ENCODE results near the gene ADIPOR2. TPM values are rescaled to one million over a fixed set of nuclear protein-coding genes. Genes with fewer than 3 reads are reported as not detected.

ADIPOR2 gene
- polyA plus RNA-seq, 1 donor = 52.7 TPM

DNA sequence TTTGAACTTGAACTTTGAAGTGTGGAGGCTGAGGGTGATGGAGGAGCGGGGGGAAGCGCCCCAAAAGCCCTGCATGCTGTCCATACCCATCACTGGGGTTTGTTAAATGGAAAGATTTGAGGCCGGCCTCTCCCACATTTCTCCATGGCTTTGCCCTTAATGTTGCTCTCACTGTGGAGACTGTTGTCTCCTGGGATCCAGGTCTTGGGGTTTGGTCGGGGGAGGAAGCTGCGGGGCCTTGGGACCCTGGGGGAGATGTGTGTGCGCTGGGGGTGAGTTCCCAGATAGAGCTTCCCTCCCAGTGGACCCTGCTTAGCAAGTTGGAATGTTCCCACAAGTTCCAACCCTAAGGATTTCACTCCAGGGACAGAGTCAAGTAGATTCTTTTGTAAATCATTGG, 101.5 kb downstream of the ADIPOR2 start:
- peaks cover 7% of the 10 kb centered on the region for H3K4me1 ChIP-seq (ENCODE audit: control insufficient read depth, insufficient read depth, low read length)
- H3K4me3 ChIP-seq (ENCODE audit: low read length) = no peak overlapping the region
- WGBS (ENCODE audit: insufficient coverage, low lambda C conversion rate) = no CpG with 5 or more reads among the region's 6 CpGs

DNA sequence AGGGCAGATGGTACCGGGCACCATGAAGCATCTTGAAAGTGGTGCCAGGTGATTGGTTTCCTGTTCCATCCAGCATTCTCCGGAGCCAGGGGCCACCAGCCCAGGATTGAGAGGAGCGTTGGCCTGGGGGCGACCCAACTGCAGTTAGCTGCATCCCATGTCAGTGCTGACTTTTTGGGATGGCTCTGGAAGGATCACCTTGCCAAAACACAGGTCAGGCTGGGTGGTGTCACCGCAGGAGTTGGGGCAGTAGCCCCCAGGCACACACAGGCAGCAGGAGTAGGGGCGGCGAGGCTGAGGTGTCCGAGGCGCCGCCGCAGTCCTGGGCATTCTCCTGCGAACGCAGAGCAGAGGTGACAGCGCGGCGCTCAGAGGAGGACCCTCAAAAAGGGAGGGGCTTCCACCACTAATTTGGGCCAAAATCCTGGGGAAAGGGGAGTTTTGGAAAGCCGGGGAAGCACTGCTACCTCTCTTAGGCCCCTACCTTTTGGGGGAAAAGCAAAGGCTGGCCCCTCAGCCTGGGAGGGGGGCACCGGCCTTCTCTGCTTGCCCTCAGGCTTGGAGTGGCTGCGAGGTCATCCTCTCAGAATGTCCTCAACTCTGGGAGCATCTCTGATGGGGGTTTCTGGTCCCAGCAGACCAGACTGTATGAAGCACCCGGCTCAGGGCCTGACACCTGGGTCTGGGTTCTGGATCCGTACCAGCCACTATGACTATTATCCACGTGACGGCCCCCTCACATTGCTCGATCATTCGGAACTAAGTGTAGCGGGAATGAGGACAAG, 102.7 kb downstream of the ADIPOR2 start:
- Histone ChIP-seq H3K27ac (ENCODE audit: low read length) (no peak overlapping the region), H3K27me3 (ENCODE audit: control insufficient read depth, insufficient read depth, low read length) (peaks cover 4% of the 10 kb centered on the region), H3K36me3 (ENCODE audit: control insufficient read depth, insufficient read depth, low read length) (no peaks in the 10 kb centered on the region), H3K9me3 (ENCODE audit: control insufficient read depth, low read depth, low read length) (no peaks in the 10 kb centered on the region), H3K4me3 (ENCODE audit: low read length) (no peak overlapping the region), H3K4me1 (ENCODE audit: control insufficient read depth, insufficient read depth, low read length) (peaks cover 7% of the 10 kb centered on the region)
- no peak for DNase-seq
- WGBS (ENCODE audit: insufficient coverage, low lambda C conversion rate) = 100% methylated on average over 3 of the region's 26 CpGs

More for the DNA sequence above, 101.5 kb downstream of the ADIPOR2 start:
- Histone ChIP-seq H3K27me3 (ENCODE audit: control insufficient read depth, insufficient read depth, low read length) (peaks cover 4% of the 10 kb centered on the region), H3K27ac (ENCODE audit: low read length) (no peak overlapping the region), H3K9me3 (ENCODE audit: control insufficient read depth, low read depth, low read length) (no peaks in the 10 kb centered on the region), H3K36me3 (ENCODE audit: control insufficient read depth, insufficient read depth, low read length) (peaks cover 9% of the 10 kb centered on the region)
- DNase-seq = no peak

DNA sequence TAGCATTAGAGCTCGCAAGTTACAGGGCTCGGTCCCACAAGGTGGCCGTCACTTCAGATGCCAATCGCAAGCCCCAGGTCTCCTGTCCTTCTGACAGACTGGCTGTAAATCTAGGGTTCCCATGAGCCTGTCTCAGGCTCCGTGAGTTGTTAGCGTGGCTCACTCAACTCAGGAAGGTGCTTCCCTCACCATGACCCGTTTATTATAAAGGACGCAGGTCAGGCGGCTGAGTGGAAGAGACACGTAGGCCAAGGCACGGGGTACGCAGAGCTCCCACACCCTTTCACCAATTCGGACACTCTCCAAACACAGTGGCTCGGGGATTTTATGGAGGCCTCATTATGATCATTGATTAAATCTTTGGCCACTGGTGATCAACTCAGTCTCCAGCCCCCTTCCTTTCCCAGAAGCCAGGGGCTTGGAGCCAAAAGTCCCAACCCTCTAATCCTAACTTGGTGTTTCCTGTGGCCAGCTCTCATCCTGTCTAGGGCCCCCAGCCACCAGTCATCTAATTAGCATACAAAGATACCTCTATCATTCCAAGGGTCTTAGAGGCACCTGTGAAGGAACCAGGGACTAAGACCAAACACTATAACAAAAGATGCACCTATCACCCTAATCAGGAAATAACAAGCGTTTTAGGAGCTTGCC, 103.7 kb downstream of the ADIPOR2 start:
- H3K36me3 ChIP-seq (ENCODE audit: control insufficient read depth, insufficient read depth, low read length) = no peaks in the 10 kb centered on the region
- DNase-seq = no peak
- H3K4me3 ChIP-seq (ENCODE audit: low read length) = no peak overlapping the region
- peaks cover 4% of the 10 kb centered on the region for H3K27me3 ChIP-seq (ENCODE audit: control insufficient read depth, insufficient read depth, low read length)
- no peaks in the 10 kb centered on the region for H3K9me3 ChIP-seq (ENCODE audit: control insufficient read depth, low read depth, low read length)
- WGBS (ENCODE audit: insufficient coverage, low lambda C conversion rate) = 80% methylated on average over 1 of the region's 15 CpGs
- H3K27ac ChIP-seq (ENCODE audit: low read length) = no peak overlapping the region
- peaks cover 7% of the 10 kb centered on the region for H3K4me1 ChIP-seq (ENCODE audit: control insufficient read depth, insufficient read depth, low read length)

DNA sequence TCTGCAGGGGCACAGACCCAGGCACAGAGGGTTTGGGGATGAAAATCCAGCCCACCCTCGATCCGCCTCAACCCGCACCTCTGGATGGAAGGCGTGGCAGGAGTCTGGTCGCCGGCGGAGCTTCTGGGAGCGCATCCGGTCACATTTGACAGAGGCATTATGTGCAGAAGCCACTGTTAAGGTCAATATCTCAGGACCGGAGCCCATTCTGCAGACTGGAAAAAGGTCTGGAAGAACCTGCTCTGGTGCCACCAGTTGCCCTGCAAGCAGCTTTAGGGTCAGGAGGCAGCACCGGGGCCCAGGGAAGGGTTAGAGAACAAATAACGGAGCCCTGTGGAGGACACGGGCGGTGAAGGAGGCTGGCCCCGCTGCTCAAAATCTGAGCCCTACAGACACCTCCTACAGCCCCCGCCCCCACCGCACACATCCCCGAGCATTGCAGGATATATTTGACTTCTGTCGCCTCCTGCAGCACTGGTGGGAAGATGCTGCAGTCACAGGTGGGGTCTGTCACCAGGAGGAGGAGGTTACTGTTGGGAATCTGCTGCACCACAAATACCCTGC, 104.4 kb downstream of the ADIPOR2 start:
- Histone ChIP-seq H3K4me1 (ENCODE audit: control insufficient read depth, insufficient read depth, low read length) (peaks cover 7% of the 10 kb centered on the region), H3K36me3 (ENCODE audit: control insufficient read depth, insufficient read depth, low read length) (no peaks in the 10 kb centered on the region), H3K27me3 (ENCODE audit: control insufficient read depth, insufficient read depth, low read length) (peaks cover 4% of the 10 kb centered on the region), H3K4me3 (ENCODE audit: low read length) (no peak overlapping the region), H3K27ac (ENCODE audit: low read length) (no peak overlapping the region), H3K9me3 (ENCODE audit: control insufficient read depth, low read depth, low read length) (no peaks in the 10 kb centered on the region)
- DNase-seq = no peak
- WGBS (ENCODE audit: insufficient coverage, low lambda C conversion rate) = no CpG with 5 or more reads among the region's 19 CpGs

DNA sequence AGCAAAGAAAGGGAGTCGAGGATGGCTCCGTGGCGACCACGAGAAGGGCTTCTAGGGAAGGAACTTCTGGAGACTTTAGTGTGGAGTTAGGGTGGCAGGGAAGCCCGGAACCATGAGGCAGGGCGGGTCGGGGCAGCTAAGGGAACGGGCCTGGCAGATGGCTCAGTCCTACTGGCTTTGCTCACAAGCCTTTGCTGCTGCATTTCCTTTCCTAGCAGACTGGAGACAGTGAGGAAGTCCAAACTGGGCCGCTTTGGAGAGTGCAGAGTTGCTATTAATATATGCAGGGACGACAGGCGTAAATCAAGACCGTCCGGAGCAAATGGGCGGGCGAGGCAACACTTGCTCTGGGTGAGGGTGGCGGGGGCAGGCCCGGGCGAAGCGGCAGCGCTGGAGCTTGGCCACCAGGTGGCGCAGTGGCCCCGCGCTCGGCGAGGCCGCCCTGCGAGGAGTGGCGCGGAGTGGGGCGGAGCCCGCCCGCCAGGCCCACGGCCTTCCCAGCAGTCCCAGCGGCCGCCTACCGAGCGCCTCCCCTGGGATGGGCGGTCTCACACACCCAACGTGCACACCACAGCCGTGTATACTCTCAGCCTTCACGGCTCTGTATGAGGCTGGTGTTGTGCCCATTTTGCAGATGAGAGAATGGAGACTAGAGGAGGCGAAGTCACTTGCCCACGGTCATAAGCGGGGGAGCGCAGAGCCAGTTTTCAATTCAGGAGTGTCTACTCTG, 105.1 kb downstream of the ADIPOR2 start:
- Histone ChIP-seq H3K4me1 (ENCODE audit: control insufficient read depth, insufficient read depth, low read length) (peaks cover 7% of the 10 kb centered on the region), H3K4me3 (ENCODE audit: low read length) (peak overlapping the region; percentile 73), H3K36me3 (ENCODE audit: control insufficient read depth, insufficient read depth, low read length) (no peaks in the 10 kb centered on the region), H3K27me3 (ENCODE audit: control insufficient read depth, insufficient read depth, low read length) (peaks cover 4% of the 10 kb centered on the region), H3K9me3 (ENCODE audit: control insufficient read depth, low read depth, low read length) (no peaks in the 10 kb centered on the region), H3K27ac (ENCODE audit: low read length) (peak overlapping the region; percentile 52)
- DNase-seq = peak; percentile 92 to 94
- no CpG with 5 or more reads among the region's 45 CpGs for WGBS (ENCODE audit: insufficient coverage, low lambda C conversion rate)

DNA sequence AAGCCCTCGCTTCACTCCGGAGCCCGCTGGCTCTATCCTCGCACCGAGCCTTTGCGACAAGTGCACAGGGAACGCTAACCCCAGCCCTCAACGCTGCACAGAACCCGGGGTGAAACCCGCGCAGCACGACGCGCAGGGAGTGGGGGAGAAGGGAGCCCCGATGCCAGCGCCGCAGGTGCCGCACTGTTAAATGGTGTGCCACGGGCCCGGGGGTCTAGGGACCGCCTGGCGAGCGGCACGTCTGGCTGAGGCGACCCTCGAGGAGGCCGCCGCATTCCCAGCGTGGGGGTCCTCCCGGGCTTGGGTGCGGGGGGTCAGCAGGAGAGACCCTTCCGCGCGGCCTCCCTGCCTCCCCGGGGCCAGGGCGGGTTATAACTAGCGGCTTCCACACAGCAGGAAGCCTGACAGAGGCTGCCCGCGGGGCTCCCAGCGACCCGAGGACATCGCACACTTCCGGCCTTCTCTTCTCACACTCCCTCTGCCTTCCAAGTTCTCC, 105.7 kb downstream of the ADIPOR2 start:
- Histone ChIP-seq H3K4me1 (ENCODE audit: control insufficient read depth, insufficient read depth, low read length) (peaks cover 7% of the 10 kb centered on the region), H3K9me3 (ENCODE audit: control insufficient read depth, low read depth, low read length) (no peaks in the 10 kb centered on the region), H3K36me3 (ENCODE audit: control insufficient read depth, insufficient read depth, low read length) (no peaks in the 10 kb centered on the region), H3K27ac (ENCODE audit: low read length) (peak overlapping the region; percentile 52), H3K27me3 (ENCODE audit: control insufficient read depth, insufficient read depth, low read length) (peaks cover 4% of the 10 kb centered on the region), H3K4me3 (ENCODE audit: low read length) (peak overlapping the region; percentile 73)
- no CpG with 5 or more reads among the region's 43 CpGs for WGBS (ENCODE audit: insufficient coverage, low lambda C conversion rate)
- peak in 1 of 2 donors; percentile 67 for DNase-seq

DNA sequence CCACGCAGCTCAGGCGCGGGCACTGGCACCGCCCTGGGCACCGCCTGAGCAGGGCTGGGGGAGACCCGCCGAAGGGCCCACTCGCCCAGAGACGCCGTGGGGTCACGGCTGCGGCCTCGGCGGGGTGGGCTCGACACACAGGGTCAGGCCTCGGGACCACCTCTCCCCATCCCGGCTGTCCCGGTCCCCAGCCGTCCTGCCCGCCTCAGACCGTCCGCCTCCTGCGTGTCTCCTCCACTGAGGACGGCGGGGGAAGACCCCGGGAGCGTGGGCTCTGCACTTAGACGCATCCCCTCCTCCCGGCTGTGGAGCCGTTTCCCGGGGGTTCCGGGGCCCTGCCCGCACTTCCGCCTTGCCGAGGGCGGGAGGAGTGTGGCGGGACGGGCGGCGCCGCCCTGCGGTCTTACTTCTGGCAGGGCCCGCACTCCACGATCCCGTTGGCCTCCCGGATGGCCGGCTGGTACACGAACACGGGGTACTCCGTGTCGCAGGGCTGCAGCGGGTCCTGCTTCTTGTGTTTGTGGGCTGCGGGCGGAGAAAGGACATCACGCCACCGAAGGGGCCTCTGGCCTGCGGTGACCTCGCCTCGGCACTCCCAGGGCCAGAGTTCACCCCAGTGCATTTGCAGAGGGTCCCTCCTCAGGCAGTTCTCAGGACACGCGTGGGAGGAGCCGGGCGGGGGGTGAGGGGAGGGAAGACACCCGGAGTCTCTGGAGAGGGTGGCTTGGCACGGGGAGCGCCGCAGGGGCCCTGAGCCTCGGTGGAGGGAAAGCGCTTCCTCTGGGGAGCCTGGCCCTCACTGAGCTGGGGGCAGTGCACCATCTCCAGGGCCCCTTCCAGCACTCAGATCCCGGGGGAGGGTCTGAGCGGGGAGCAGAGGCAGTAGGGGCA, 106.4 kb downstream of the ADIPOR2 start:
- H3K4me1 ChIP-seq (ENCODE audit: control insufficient read depth, insufficient read depth, low read length) = peaks cover 7% of the 10 kb centered on the region
- H3K4me3 ChIP-seq (ENCODE audit: low read length) = peak overlapping the region; percentile 73
- peak in 1 of 2 donors; percentile 76 for DNase-seq
- peaks cover 4% of the 10 kb centered on the region for H3K27me3 ChIP-seq (ENCODE audit: control insufficient read depth, insufficient read depth, low read length)
- no peaks in the 10 kb centered on the region for H3K36me3 ChIP-seq (ENCODE audit: control insufficient read depth, insufficient read depth, low read length)
- WGBS (ENCODE audit: insufficient coverage, low lambda C conversion rate) = no CpG with 5 or more reads among the region's 71 CpGs
- H3K27ac ChIP-seq (ENCODE audit: low read length) = peak overlapping the region; percentile 52
- no peaks in the 10 kb centered on the region for H3K9me3 ChIP-seq (ENCODE audit: control insufficient read depth, low read depth, low read length)

DNA sequence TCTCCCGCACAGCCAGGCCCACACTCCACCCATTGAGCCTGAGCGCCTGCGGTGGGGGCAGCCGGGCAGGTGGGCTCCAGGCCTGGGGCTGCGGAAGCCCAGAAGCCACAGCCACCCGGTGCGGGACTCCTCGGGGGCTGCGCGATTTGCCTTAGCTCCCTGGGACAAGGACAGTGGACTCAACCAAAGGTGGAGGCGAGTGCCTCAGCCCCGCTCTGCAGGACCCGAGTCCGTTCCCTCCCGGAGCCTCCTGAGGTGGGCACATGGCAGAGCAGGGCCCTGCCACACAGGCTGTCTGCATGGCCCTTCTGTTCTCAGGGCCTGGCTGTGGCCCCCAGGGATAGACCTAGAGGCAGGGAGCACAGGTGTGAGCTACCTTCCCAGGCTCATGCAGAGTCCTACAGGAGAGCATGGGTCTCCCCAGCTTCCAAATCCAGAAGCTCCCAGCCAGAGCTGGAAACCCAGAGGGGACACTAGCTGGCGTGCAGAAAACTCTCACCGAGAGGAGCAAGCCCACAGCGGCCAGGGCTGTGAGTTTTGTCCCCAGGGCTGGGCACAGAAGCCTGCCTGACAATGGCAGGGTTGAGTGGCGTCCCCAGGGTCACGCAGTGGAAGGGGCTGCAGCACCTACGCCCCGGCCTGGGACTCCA, 107.2 kb downstream of the ADIPOR2 start:
- Histone ChIP-seq H3K36me3 (ENCODE audit: control insufficient read depth, insufficient read depth, low read length) (no peaks in the 10 kb centered on the region), H3K9me3 (ENCODE audit: control insufficient read depth, low read depth, low read length) (no peaks in the 10 kb centered on the region), H3K4me1 (ENCODE audit: control insufficient read depth, insufficient read depth, low read length) (peaks cover 7% of the 10 kb centered on the region), H3K27me3 (ENCODE audit: control insufficient read depth, insufficient read depth, low read length) (peaks cover 4% of the 10 kb centered on the region), H3K27ac (ENCODE audit: low read length) (no peak overlapping the region), H3K4me3 (ENCODE audit: low read length) (no peak overlapping the region)
- 83% methylated on average over 1 of the region's 22 CpGs for WGBS (ENCODE audit: insufficient coverage, low lambda C conversion rate)
- no peak for DNase-seq

DNA sequence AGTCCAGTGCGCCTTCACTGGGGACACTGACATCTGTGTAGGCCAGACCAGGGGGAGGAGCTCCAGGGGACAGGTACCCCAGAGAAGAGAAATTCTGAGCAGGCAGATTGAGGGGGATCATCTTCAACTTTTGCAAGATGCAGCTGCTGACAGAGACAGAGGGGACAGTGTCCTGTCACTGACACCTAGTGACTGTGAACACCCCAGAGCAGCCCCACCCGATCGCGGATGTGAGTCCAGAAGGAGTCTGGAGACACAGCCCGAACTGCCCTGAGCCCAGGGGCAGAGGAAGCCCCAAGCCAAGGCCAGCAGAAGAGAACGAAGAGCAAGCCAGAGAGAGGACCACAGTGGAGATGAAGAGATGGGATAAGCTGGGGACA, 107.8 kb downstream of the ADIPOR2 start:
- WGBS (ENCODE audit: insufficient coverage, low lambda C conversion rate) = no CpG with 5 or more reads among the region's 6 CpGs
- H3K27me3 ChIP-seq (ENCODE audit: control insufficient read depth, insufficient read depth, low read length) = peaks cover 4% of the 10 kb centered on the region
- peaks cover 7% of the 10 kb centered on the region for H3K4me1 ChIP-seq (ENCODE audit: control insufficient read depth, insufficient read depth, low read length)
- no peaks in the 10 kb centered on the region for H3K9me3 ChIP-seq (ENCODE audit: control insufficient read depth, low read depth, low read length)
- no peak for DNase-seq
- H3K36me3 ChIP-seq (ENCODE audit: control insufficient read depth, insufficient read depth, low read length) = no peaks in the 10 kb centered on the region
- H3K27ac ChIP-seq (ENCODE audit: low read length) = no peak overlapping the region
- no peak overlapping the region for H3K4me3 ChIP-seq (ENCODE audit: low read length)
